Mesothelial cell of epicardium (in vitro differentiated cells): ENCODE measurements around the gene TEKTIP1. TPM values are rescaled to one million over a fixed set of nuclear protein-coding genes. Genes with fewer than 3 reads are reported as not detected.

Experiments used
- DNase-seq, 2 experiments: peaks; one replicate each; pipeline ENCODE4 v3.0.0; 2021; ENCODE audit warnings: low spot score in 2 of 2; ENCODE audit not compliant: unreplicated experiment in 2 of 2
- H3K27ac Mint-ChIP-seq: 2 replicates; pipeline ENCODE4 v1.8.0; 2021; ENCODE audit warnings: mixed read lengths
- H3K27me3 Mint-ChIP-seq: 2 replicates; pipeline ENCODE4 v1.8.0; 2021; ENCODE audit warnings: low read depth, mixed read lengths
- H3K36me3 Mint-ChIP-seq: 2 replicates; pipeline ENCODE4 v1.8.0; 2021; ENCODE audit warnings: mixed read lengths
- H3K4me1 Mint-ChIP-seq: 2 replicates; pipeline ENCODE4 v1.8.0; 2021; ENCODE audit warnings: mixed read lengths
- H3K4me3 Mint-ChIP-seq: 2 replicates; pipeline ENCODE4 v1.8.0; 2021; ENCODE audit warnings: mild to moderate bottlenecking, moderate library complexity, mixed read lengths
- H3K9me3 Mint-ChIP-seq: 2 replicates; pipeline ENCODE4 v1.8.0; 2021; ENCODE audit warnings: mixed read lengths
- CTCF ChIP-seq: fragments of 200-600 bp; sonication (generic); IDR thresholded peaks from one replicate; pipeline ENCODE4 v1.5.0; 2021; ENCODE audit warnings: antibody characterized with exemption; ENCODE audit not compliant: unreplicated experiment
- total RNA-seq: library from RNA; stranded (reverse); gene quantifications from 3 replicates; pipeline ENCODE4 v1.2.1, GENCODE V29; 2021

TEKTIP1 gene
- total RNA-seq, 1 donor from 2014 or later, result 3.5 TPM

- no peak for TF ChIP-seq CTCF
- Mint-ChIP-seq H3K9me3 (no peaks in the 10 kb centered on the region), H3K4me1 (peaks cover 5% of the 10 kb centered on the region), H3K36me3 (peaks cover 4% of the 10 kb centered on the region), H3K27me3 (no peaks in the 10 kb centered on the region), H3K4me3 (no peak overlapping the region), H3K27ac (no peak overlapping the region)
- no peak for DNase-seq
Observed at GRCh38 chr19:3518659-3519058, 20.3 kb upstream of the TEKTIP1 start.

GRCh38 chr19:3519126-3519525 is 19.8 kb upstream of the TEKTIP1 start:
- no peak overlapping the region for H3K4me3 Mint-ChIP-seq
- H3K27ac Mint-ChIP-seq, result no peak overlapping the region
- TF ChIP-seq CTCF, result no peak
- H3K36me3 Mint-ChIP-seq, result peaks cover 8% of the 10 kb centered on the region
- no peaks in the 10 kb centered on the region for H3K9me3 Mint-ChIP-seq
- DNase-seq, result no peak
- no peaks in the 10 kb centered on the region for H3K27me3 Mint-ChIP-seq
- peaks cover 5% of the 10 kb centered on the region for H3K4me1 Mint-ChIP-seq

- Mint-ChIP-seq H3K4me3 (no peak overlapping the region), H3K27ac (peak overlapping the region; percentile 44), H3K36me3 (peaks cover 8% of the 10 kb centered on the region), H3K27me3 (no peaks in the 10 kb centered on the region), H3K4me1 (peaks cover 5% of the 10 kb centered on the region), H3K9me3 (no peaks in the 10 kb centered on the region)
- DNase-seq, result no peak
- TF ChIP-seq CTCF, result no peak
Observed at GRCh38 chr19:3520166-3521103, 18.5 kb upstream of the TEKTIP1 start.

GRCh38 chr19:3521104-3521445 is 17.9 kb upstream of the TEKTIP1 start:
- Mint-ChIP-seq H3K9me3 (no peaks in the 10 kb centered on the region), H3K27me3 (no peaks in the 10 kb centered on the region)

More at GRCh38 chr19:3521104-3521445, 17.9 kb upstream of the TEKTIP1 start:
- H3K27ac Mint-ChIP-seq, result peak overlapping the region; percentile 44
- H3K4me1 Mint-ChIP-seq, result peaks cover 5% of the 10 kb centered on the region
- DNase-seq, result no peak
- H3K4me3 Mint-ChIP-seq, result no peak overlapping the region
- peaks cover 8% of the 10 kb centered on the region for H3K36me3 Mint-ChIP-seq
- no peak for TF ChIP-seq CTCF
